GM19239 (cell line): ENCODE results near the gene C10orf53.
"Not testable (repeated sequence)": the region's sequence is repeated elsewhere in the genome, so short reads cannot be mapped to it uniquely, and the experiment has no call there.

Source experiments
- DNase-seq: peaks from one replicate; pipeline ENCODE4 v3.0.0; 2011; ENCODE audit warnings: low spot score; ENCODE audit not compliant: insufficient read length
- FAIRE-seq: peaks from 2 replicates; lab custom pipeline; 2011; peaks lifted over from hg19 to GRCh38; lab: Jason Lieb, UNC

The C10orf53 gene

DNA sequence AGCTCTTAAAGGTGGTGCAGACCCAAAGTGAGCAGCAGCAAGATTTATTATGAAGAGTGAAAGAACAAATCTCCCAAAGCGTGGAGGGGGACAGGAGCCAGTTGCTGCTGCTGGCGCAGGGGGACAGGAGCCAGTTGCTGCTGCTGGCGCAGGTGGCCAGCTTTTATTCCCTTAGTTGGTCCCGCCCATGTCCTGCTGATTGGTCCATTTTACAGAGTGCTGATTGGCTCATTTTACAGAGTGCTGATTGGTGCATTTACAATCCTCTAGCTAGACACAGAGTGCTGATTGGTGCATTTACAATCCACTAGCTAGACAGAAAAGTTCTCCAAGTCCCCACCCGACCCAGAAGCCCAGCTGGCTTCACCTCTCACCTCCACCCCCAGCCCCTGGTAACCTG is 3.0 kb downstream of the C10orf53 start:
- FAIRE-seq, DNase-seq: not testable (repeated sequence)

DNA sequence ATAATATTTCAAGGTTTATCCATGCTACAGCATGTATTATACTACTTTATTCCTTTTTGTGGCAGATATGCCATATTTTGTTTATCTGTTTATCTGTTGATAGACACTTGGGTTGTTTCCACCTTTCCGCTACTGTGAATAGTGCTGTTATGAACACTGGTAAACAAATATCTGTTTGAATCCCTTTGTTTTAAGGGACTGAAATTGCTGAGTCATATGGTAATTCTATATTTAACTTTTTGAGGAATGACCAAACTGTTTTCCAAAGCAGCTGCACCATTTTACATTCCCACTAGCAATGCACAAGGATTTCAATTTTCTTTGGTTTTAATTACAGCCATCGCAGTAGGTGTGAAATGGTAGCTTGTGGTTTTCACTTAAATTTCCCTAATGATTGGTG is 3.4 kb downstream of the C10orf53 start:
- FAIRE-seq (no peak), DNase-seq (no peak)

DNA sequence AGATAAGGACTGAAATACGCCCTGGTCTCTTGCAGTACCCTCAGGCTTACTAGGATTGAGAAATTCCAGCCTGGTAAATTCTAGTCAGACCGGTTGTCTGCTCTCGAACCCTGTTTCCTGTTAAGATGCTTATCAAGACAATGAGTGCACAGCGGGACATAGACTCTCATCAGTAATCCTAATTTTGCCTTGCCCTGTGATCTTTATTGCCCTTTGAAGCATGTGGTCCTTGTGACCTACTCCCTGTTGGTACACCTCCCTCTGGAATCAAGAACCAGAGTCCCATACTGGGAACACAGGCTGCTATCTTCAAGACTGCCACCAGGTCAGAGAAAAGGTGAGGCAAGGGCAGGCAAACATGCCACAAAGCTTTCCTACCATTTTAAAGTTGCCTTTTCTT is 7.2 kb downstream of the C10orf53 start:
- FAIRE-seq (no peak), DNase-seq (no peak)

DNA sequence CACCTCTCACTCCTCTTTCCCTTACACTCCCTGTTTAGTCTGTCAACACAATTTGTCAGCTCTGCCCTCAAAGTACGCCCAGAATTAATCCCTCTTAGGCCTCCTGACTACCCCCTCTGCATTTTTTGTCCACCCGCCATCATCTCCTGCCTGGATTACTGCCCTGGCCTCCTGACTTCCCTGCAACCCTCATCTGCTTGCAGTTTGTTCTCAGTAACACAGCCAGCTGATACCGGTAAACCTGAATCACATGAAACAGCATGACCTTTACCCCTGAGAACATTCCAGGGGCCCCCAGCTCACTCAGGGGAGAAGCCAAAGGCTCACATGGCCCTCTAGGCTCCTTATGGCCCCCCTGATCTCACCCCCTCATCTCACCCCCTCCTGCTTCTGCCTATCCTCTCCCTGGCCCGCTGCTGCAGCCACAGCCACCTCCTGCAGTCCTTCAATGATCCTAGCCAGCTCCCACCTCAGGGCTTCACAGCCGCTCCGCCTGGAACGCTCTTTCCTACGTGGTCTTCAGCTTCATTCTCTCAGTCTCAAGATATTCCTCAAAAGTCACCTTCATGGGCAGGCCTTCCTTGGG is 8.9 kb downstream of the C10orf53 start:
- no peak for DNase-seq
- no peak for FAIRE-seq

DNA sequence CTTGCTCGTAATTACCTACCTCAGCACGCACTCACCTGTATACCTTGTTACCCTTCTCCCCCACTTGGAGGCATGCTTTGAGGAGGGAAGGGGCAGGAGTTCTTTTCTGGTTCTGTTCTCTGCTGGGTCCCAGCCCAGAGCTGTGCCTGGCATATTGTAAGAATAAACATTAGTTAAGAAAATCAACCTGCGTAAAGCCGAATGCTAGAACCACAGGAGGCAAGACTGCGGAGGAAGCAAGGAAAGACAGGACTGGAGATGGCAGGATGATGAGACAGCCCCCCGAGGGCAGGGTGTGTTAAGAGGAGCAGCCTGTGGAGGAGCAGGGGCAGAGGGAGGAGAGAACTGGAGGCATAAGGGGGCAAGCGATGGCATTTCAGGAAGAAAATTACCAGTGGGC is 9.5 kb downstream of the C10orf53 start:
- no peak for FAIRE-seq

DNA sequence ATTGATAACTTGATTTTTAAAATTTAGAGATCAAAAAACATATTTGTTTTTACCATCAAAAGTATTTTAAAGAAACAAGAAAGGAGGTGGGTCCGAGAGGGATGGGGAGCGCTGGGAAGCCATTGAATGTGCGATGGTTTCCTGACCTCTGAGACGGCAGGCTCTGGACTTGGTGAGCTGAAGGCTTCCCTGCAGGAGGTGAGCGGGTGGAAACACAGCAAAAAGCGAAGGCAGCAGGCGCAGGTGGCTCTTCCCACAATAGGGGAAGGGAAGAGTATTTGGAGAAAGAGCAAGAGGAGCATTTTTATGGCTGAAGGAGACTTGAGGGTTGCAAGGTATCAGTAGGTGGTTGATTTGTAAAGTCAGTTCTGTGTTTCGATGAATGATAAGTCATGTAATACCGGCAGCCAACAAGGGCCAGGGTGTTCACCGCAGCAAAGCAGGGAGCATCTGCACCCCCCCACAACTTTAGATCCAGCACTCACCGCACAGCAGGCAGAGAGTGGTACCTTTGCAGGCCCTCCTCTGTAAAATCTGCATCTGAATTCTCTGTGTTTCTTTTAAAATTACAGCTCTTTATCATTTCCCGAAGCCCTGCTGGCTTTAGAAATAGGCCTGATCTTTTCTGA is 10.5 kb downstream of the C10orf53 start:
- FAIRE-seq (no peak), DNase-seq (no peak)

More for the DNA sequence above, 9.5 kb downstream of the C10orf53 start:
- no peak for DNase-seq

DNA sequence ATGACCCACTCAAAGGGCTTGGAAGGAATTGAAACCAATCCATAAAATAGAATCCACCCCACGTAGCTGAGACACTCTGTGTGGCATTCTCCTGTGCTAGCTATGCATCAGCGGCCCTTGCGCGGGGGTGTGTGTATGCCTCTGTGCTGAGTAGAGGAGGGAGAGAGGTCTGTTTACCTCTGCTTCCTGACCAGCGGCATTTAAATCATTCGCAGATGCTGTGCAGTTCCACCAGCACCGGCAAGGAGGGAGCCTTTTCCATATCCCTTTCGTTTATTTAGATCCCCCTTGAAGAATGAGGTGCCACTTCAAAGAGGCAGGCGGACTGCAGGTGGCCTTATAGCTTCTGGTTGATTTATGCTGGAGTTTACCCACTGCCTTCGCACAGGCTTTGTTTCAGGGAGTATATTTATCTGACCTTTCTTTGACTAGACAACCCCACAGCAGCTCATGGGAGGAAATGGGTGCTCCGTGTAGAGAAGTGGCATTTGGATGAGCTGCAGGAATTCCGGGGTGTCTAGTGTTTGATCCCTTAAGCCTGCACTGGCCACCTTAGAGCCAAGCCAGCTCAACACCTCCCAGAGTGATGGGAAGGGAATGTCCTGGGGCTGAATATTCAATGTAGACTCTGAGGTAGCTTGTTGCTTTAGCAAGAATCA is 11.4 kb downstream of the C10orf53 start:
- FAIRE-seq = no peak
- no peak for DNase-seq

DNA sequence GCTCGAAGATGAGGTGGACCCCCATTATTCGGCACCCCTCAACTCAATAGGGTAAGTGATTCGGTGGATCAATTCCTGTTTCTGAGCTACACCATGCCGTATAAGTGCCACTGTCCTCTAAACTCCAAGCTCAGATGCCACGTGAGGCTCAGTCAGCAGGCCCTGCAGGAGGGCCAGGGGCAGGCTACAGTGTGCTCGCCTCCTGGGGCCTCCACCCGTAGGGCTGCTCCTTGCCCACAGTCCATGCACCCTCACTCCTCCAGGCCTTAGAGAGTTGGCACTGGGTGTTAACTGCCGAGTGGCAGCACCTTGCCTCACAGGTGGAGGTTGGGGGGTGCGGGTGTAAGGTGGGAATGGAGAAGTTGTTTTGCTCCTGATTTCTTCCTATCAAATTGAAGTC is 12.1 kb downstream of the C10orf53 start:
- DNase-seq (no peak), FAIRE-seq (no peak)

DNA sequence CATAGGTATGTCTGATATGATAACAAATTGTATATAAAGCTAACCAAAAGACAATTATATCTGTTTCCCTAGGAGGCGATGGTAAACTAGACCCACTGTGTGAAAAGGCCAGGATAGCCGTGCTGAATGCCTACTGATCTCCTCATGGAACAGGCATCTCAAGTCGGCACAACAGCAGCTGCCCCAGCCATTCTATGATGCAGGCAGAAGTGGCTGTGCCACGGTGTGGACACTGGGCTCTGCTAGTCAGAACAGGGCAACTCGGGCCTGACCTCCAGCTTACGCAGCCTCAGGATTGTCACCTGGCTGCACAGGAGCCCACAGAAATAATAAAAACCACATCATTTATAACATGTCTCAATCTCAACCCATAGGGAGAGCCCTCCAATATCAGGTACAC is 15.0 kb downstream of the C10orf53 start:
- FAIRE-seq = no peak
- no peak for DNase-seq

DNA sequence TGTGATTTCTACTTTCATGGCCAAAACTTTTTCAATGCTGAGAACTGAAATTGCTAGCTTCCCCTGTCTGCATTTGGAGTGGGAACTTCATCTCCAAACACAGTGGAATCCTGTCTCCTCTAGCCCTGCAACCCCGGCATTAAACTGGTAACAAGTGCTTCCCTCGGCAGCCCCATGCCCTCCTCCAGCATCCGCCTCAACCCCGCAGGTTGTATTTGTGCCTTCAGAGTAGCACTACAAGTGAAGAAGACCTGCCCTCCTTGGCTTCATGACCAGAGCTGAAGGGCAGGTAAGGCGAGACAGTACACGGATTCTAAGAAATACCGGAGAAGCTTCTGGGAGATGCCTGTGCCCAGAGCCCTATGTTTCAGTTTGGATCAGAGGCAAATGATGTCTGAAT is 16.9 kb downstream of the C10orf53 start:
- DNase-seq (no peak), FAIRE-seq (no peak)

DNA sequence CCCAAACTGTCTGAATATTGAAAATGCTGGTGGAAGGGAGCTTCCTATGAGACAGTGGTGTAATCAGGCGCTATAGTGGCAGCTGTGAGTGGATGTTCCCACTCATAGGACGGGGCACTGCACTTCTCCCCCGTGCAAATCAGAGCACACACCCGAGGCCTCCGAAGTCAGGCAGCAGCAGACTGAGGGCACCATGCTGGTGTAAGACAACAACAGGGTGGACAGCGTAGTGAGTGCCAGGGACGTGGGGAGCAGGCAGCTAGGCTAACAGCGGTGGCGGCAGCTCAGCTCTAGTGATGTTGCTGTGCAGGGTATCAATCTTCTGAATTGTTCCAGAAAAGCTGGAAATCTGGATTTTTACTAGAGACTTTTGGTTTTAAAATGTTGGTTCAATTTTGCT is 19.2 kb downstream of the C10orf53 start:
- FAIRE-seq = no peak
- no peak for DNase-seq

DNA sequence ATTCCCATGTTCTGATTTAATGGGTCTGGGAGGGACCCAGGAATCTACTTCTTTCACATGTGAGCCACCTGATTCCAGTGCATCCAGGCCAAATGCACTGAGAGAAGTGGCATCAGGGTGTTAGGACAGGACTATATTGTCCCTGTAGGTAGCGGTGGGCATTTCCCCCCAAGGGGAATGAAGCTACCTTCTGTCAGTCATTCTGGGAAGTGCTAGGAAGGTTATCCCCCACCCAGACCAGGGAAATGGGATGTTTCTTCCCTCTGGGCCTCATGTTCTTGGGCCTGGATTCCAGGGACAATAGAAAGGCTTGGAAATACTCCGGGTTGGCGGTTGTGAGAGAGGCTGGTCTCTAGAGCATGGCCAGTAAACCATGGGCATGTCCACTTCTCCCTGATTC is 20.8 kb downstream of the C10orf53 start:
- DNase-seq (no peak), FAIRE-seq (no peak)

DNA sequence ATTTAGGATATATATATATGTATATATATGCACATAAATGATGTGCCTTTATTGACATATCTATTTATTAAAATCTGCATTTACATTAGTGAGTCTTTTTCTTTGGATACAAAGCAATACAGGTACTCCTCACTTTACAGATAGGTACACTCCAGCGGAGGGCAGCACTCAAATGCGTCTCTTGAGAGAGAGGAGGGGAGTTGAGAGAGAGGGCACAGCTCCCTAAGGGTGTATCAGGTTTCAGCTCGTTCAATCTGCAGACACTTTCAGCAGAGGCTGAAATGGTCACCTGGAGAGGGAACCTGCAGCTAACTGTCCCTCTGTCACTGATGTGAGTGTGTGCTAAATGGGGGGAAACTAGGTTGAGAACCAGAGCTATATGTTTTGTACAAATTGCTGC is 21.5 kb downstream of the C10orf53 start:
- DNase-seq = no peak
- no peak for FAIRE-seq

DNA sequence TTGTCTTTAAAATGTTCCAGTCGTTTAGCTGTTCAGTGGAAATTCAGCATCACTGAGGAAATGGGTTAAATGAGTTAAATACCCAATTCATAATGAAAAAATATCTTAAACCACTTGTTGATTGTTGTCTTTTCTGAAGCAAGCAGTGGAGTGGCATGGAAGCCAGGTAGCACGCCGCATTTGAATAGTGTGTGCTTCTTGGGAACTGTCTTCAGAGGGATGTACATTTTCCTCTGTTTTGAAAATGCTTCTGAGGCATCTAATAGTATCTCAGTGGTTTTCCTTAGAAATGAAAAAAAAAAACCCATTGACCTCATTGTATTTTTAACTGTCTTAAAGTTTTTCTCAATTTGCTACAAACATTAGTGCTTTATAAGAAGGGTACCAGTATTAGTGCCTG is 28.1 kb downstream of the C10orf53 start:
- FAIRE-seq (no peak), DNase-seq (no peak)

DNA sequence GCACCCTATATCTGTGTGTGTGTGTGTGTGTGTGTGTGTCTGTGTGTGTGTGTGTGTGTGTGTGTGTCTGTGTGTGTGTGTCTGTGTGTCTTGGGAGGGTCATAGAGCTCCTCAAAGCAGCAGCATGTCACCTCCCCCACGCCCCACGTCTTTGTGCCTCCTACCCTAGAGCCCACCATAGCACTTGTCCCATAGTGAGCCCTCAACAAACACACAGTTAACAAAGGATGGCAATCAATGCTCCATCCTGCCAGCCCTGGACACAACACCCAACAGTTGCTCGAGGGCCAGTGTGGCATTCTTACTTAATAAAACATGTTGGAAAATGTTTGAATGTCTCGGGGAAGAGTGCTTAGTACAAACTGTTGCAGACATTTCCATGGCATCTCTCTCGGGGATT is 30.5 kb downstream of the C10orf53 start:
- FAIRE-seq (no peak), DNase-seq (no peak)

DNA sequence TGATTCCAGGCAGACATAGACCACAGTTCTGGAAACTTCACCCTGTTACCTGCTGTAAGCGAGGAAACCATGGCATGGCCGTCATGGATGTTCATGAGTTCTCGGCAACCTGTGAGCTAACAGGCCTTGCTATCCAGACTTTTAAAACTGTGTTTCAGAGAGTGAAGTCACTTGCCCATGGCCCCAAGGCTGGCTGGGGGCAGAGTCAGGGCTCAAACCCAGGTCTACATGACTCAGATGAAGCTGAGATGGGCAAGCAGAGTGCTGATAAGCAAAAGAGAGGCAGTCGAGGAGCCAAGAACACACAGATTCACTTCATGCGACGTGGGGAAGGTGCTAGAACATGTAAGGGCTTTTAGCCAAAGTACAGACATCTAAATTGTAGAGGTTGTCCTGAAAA is 31.5 kb downstream of the C10orf53 start:
- DNase-seq (no peak), FAIRE-seq (no peak)

DNA sequence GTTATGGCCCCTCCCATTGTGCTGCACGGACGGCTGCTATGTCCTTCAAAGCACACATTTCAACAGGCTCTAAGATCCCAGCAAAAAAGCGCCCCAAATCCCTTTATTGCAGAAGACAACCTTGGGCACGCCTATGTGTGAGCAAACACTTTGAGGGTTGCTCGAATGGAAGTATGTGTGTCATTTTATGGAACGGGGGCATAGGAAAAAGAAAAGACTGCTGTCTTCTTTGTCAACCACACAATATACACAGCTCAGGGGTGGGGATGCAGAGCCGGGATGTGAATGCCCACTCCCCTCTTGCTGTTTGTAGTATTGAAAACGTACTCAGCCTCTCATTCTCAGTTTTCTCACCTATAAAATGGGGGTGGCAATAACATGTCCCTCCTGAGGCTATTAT is 32.0 kb downstream of the C10orf53 start:
- FAIRE-seq (no peak), DNase-seq (no peak)

DNA sequence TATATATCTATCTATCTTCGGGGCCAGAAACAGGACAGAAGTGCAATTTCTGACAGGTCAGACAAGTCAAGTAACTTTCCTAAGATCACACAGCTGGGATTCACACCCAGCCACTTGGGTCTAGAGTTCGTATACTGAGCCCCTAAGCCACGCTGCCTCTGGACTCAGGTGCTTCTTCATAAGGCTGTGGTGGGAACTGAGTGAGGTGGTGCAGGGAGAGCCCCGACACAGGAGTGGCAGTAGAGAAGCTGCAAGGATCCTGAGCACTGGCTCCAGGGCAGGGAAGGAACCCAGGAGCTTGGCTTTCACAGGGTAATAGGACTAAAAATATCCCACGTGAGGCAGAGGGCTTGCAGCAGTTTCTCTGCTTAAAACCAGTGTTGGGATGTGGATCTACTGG is 33.8 kb downstream of the C10orf53 start:
- DNase-seq = no peak
- FAIRE-seq = no peak

DNA sequence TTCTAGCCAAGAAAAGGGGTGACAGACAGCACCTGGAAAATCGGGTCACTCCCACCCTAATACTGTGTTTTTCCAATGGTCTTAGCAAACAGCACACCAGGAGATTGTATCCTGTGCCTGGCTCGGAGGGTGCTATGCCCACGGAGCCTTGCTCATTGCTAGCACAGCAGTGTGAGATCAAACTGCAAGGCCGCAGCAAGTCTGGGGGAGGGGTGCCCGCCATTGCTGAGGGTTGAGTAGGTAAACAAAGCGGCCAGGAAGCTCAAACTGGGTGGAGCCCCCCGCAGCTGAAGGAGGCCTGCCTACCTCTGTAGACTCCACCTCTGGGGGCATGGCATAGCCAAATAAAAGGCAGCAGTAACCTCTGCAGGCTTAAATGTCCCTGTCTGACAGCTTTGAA is 35.7 kb downstream of the C10orf53 start:
- not testable (repeated sequence) for DNase-seq, FAIRE-seq

DNA sequence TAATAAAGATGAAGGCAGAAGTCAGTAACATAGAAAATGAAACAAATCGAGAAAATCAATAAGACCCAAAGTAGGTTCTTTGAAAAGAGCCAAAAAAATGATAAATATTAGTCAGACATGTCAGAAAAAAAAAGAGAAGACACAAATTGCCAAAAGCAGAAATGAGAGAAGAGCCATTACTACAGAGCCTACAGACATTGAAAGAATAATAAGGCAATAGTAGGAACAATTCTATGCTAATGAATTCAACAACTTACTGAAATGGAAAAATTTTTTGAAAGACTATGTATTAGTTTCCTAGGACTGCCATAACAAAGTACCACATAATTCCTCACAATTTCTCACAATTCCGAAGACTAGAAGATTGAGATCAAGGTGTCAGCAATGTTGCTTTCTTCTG is 47.1 kb downstream of the C10orf53 start:
- DNase-seq = no peak
- FAIRE-seq = no peak

DNA sequence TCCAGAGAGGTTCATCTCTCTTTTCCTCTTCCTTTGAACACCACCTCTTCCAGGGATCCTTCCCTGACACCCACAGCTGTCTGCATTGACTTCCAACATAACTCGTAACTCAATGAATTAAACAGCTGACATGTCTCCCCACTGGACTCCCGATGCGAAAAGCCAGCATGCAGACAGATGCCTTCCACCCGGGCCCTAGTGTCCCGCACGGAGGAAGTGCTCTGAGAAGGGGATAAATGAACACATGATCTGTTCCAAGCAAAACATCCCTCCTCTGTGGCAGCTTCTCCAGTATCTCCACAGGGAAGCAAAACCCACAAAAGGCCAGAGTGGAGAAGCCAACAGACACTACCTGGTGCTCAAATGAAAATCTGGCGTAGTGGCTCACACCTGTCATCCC is 54.4 kb downstream of the C10orf53 start:
- no peak for FAIRE-seq
- DNase-seq = no peak

DNA sequence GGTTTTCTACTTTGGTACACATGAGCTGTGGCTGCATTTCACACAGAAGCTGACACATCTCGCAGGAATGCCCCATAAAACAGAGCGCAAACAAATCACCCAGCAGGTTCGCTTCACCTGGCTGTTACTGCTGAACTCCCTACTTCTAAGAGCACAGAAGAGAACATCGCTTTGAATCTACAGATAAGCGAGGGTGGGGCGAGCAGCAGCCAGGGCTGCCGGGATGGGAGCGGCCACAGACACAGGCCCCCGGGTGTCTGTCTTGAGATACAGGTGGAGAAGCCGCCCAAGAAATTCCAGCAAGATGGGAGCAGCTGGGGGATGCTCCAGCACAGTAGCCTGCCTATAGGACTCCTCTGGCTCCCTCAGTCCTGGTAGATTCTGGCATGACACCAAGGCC is 55.2 kb downstream of the C10orf53 start:
- DNase-seq = no peak
- no peak for FAIRE-seq
